ENCODE data around the gene COMMD3. TPM values are rescaled to one million over a fixed set of nuclear protein-coding genes. Genes with fewer than 3 reads are reported as not detected.

Gene COMMD3
- total RNA-seq, 2 donors from 2014 or later: 10.4 to 14.9 TPM

DNA sequence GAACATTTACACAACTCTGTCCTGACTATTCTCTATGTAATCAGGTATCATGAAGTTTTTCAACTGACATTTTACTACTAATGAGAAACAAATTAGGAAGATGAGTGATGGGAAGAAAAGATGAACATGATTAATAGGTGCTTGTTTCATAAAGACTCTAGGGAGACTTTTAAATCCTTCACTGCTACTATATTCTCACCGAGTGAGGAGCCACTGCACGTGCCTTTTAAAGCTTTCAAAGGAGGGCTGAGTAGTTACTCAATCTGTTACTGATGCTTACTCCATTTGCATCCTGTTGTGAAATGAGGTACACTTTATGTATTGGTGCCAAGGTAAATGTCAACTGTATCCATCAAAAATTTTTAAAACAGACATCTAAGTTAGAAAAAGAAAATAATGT is 1.3 kb upstream of the COMMD3 start:
- no peaks in the 10 kb centered on the region for H3K9me3 ChIP-seq (ENCODE audit: control insufficient read depth, low read length)
- WGBS, 2 experiments (ENCODE audit: insufficient coverage in 1 of 2, insufficient read length in 1 of 2): 7 to 15% methylated on average over 2 of the region's 2 CpGs
- peaks cover 84% of the 10 kb centered on the region for H3K27me3 Mint-ChIP-seq (ENCODE audit: insufficient read depth)
- H3K9me3 Mint-ChIP-seq: no peaks in the 10 kb centered on the region
- H3K4me1 Mint-ChIP-seq: peaks cover 11% of the 10 kb centered on the region
- DNase-seq: no peak
- no peak overlapping the region for H3K4me3 ChIP-seq (ENCODE audit: low read length)
- TF ChIP-seq, protein P1, sequence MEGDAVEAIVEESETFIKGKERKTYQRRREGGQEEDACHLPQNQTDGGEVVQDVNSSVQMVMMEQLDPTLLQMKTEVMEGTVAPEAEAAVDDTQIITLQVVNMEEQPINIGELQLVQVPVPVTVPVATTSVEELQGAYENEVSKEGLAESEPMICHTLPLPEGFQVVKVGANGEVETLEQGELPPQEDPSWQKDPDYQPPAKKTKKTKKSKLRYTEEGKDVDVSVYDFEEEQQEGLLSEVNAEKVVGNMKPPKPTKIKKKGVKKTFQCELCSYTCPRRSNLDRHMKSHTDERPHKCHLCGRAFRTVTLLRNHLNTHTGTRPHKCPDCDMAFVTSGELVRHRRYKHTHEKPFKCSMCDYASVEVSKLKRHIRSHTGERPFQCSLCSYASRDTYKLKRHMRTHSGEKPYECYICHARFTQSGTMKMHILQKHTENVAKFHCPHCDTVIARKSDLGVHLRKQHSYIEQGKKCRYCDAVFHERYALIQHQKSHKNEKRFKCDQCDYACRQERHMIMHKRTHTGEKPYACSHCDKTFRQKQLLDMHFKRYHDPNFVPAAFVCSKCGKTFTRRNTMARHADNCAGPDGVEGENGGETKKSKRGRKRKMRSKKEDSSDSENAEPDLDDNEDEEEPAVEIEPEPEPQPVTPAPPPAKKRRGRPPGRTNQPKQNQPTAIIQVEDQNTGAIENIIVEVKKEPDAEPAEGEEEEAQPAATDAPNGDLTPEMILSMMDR (conservative IDR thresholded peaks at IDR 0.05): no peak
- H3K9ac ChIP-seq (ENCODE audit: extremely low read depth, low read length, poor library complexity, severe bottlenecking): no peak overlapping the region
- no peaks in the 10 kb centered on the region for H3K36me3 ChIP-seq (ENCODE audit: control insufficient read depth, insufficient read depth, low read length)
- H3K4me1 ChIP-seq (ENCODE audit: control insufficient read depth, insufficient read depth, low read length): peaks cover 3% of the 10 kb centered on the region
- H3K27ac Mint-ChIP-seq: no peak overlapping the region
- H3K27ac ChIP-seq (ENCODE audit: low read depth, low read length): no peak overlapping the region
- peak overlapping the region; percentile 74 for H3K4me3 Mint-ChIP-seq
- H3K27me3 ChIP-seq (ENCODE audit: control insufficient read depth, insufficient read depth, low read length, poor library complexity, severe bottlenecking): peaks cover 68% of the 10 kb centered on the region
- no peaks in the 10 kb centered on the region for H3K36me3 Mint-ChIP-seq (ENCODE audit: low read depth)

DNA sequence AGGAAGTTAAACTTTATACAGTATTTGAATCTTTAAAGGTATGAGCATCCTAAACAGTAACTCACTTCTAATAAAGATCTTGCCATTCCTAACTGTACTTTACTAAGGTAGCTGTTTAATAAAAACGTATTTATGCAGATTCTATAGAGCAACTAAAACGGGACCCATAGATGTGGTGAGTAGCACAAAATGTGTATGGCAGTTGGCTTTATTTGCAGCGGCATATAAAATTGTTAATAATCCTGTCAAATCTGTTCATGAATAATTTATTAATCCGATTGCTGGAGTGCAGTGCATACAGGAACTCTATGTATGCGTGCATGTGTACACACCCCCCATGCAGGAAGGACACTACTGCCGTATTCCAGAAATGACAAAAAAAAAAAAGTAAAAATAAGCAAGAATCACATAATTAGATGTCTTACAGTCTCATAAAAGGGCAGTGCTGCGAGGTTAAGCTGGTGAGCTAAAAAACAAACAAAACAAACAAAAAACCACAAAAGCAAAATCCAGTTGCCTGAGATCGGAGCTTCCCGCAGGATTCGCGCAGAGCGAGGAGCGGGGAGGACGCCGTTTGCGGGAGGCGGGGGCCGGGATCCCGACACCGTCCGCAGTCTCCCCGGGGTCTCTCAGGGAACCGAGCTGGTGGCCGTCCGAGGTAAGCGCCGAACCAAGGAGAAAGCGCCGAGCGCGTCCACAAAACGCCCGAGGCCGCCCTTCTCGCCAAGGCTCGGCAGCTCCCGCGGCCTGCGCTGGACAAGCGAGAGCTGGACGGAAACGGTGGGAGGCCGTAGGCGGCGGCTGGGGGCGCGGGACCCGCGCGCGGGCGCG is 518 bp upstream of the COMMD3 start:
- H3K36me3 ChIP-seq (ENCODE audit: control insufficient read depth, insufficient read depth, low read length): no peaks in the 10 kb centered on the region
- peak; percentile 87 for DNase-seq
- Mint-ChIP-seq H3K9me3 (no peaks in the 10 kb centered on the region), H3K27ac (peak overlapping the region; percentile 75), H3K4me3 (peak overlapping the region; percentile 74), H3K27me3 (ENCODE audit: insufficient read depth) (peaks cover 86% of the 10 kb centered on the region), H3K36me3 (ENCODE audit: low read depth) (no peaks in the 10 kb centered on the region), H3K4me1 (peaks cover 15% of the 10 kb centered on the region)
- peak overlapping the region; percentile 52 for H3K9ac ChIP-seq (ENCODE audit: extremely low read depth, low read length, poor library complexity, severe bottlenecking)
- H3K4me3 ChIP-seq (ENCODE audit: low read length): peak overlapping the region; percentile 92
- no peaks in the 10 kb centered on the region for H3K9me3 ChIP-seq (ENCODE audit: control insufficient read depth, low read length)
- peak overlapping the region; percentile 18 for H3K27ac ChIP-seq (ENCODE audit: low read depth, low read length)
- peaks cover 71% of the 10 kb centered on the region for H3K27me3 ChIP-seq (ENCODE audit: control insufficient read depth, insufficient read depth, low read length, poor library complexity, severe bottlenecking)
- TF ChIP-seq, protein P1 (conservative IDR thresholded peaks at IDR 0.05): no peak
- 0 to 1% methylated on average over 3 to 53 of the region's 53 CpGs for whole genome bisulfite sequencing, 2 experiments (ENCODE audit: insufficient coverage in 1 of 2, insufficient read length in 1 of 2)
- peaks cover 3% of the 10 kb centered on the region for H3K4me1 ChIP-seq (ENCODE audit: control insufficient read depth, insufficient read depth, low read length)

DNA sequence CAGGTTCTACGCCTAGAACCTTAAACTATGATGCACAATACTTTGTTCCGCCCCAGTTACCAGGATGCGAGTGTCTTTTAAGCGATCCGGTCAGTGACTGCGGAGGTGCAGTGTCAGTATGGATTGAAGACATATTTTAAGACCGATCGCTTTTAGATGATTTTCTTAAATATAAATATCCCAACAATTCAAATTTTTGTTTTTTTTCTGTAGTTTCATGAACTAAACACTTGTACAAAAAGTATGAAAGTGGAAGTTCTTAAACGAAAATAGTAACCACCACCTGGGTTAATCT is 835 bp downstream of the COMMD3 start:
- no peaks in the 10 kb centered on the region for H3K36me3 Mint-ChIP-seq (ENCODE audit: low read depth)
- no peaks in the 10 kb centered on the region for H3K9me3 Mint-ChIP-seq
- Histone ChIP-seq H3K27me3 (ENCODE audit: control insufficient read depth, insufficient read depth, low read length, poor library complexity, severe bottlenecking) (peaks cover 71% of the 10 kb centered on the region), H3K4me3 (ENCODE audit: low read length) (peak overlapping the region; percentile 92), H3K27ac (ENCODE audit: low read depth, low read length) (no peak overlapping the region), H3K36me3 (ENCODE audit: control insufficient read depth, insufficient read depth, low read length) (no peaks in the 10 kb centered on the region), H3K9me3 (ENCODE audit: control insufficient read depth, low read length) (no peaks in the 10 kb centered on the region), H3K9ac (ENCODE audit: extremely low read depth, low read length, poor library complexity, severe bottlenecking) (peak overlapping the region; percentile 39), H3K4me1 (ENCODE audit: control insufficient read depth, insufficient read depth, low read length) (peaks cover 3% of the 10 kb centered on the region)
- H3K4me3 Mint-ChIP-seq: peak overlapping the region; percentile 74
- H3K27ac Mint-ChIP-seq: peak overlapping the region; percentile 75
- peaks cover 76% of the 10 kb centered on the region for H3K27me3 Mint-ChIP-seq (ENCODE audit: insufficient read depth)
- H3K4me1 Mint-ChIP-seq: peaks cover 15% of the 10 kb centered on the region
- no peak for DNase-seq
- TF ChIP-seq, protein P1 (conservative IDR thresholded peaks at IDR 0.05): no peak
- 4% methylated on average over 7 of the region's 9 CpGs; no CpG with 5 or more reads in 1 of the 2 experiments for WGBS, 2 experiments (ENCODE audit: insufficient coverage in 1 of 2, insufficient read length in 1 of 2)
